ENCODE data around the gene BRK1. TPM values are rescaled to one million over a fixed set of nuclear protein-coding genes. Genes with fewer than 3 reads are reported as not detected.

BRK1 gene
- total RNA-seq, 120 experiments from 2014 or later: 62.8 to 136 (median 102) TPM

Other genes starting within 250 kb of the BRK1 start
- gene CIDEC, start 235.4 kb upstream of the BRK1 start, total RNA-seq: 1 to 10 TPM in 1 of 120 experiments, under 1 TPM in 9, not detected in 110; 0.40 to 1.9 (median 0.58) TPM
- gene JAGN1, start 225.1 kb upstream of the BRK1 start, total RNA-seq: 10 to 100 TPM; 11.2 to 25.9 (median 17.3) TPM
- 1 to 10 TPM in 102 of 120 experiments, under 1 TPM in 18; 0.36 to 5.5 (median 1.5) TPM for gene IL17RE, start 212.8 kb upstream of the BRK1 start, total RNA-seq
- 10 to 100 TPM; 11.3 to 43.7 (median 21.9) TPM for gene IL17RC, start 198.6 kb upstream of the BRK1 start, total RNA-seq
- 100 to 1,000 TPM in 31 of 120 experiments, 10 to 100 TPM in 89; 53.2 to 167 (median 87.2) TPM for gene CRELD1, start 181.8 kb upstream of the BRK1 start, total RNA-seq
- 10 to 100 TPM; 13.3 to 49.4 (median 36.1) TPM for gene PRRT3, start 163.3 kb upstream of the BRK1 start, total RNA-seq
- gene EMC3, start 128.8 kb upstream of the BRK1 start, total RNA-seq: 10 to 100 TPM; 41.1 to 93.1 (median 69.8) TPM
- gene FANCD2, start 89.2 kb upstream of the BRK1 start, total RNA-seq: 1 to 10 TPM in 119 of 120 experiments, under 1 TPM in 1; 0.71 to 6.8 (median 2.9) TPM
- gene FANCD2OS, start 7.4 kb upstream of the BRK1 start, total RNA-seq: not detected
- 10 to 100 TPM; 33.7 to 54.9 (median 42.9) TPM for gene VHL, start 26.1 kb downstream of the BRK1 start, total RNA-seq
- gene IRAK2, start 49.2 kb downstream of the BRK1 start, total RNA-seq: 10 to 100 TPM in 9 of 120 experiments, 1 to 10 TPM in 111; 3.6 to 16.8 (median 6.7) TPM
- gene TATDN2, start 132.8 kb downstream of the BRK1 start, total RNA-seq: 10 to 100 TPM; 28.5 to 54.1 (median 41.6) TPM
- 1 to 10 TPM in 72 of 120 experiments, under 1 TPM in 24, not detected in 24; 0.32 to 6.7 (median 1.6) TPM for gene GHRL, start 177.3 kb downstream of the BRK1 start, total RNA-seq
- 10 to 100 TPM; 42.9 to 78.5 (median 62.1) TPM for gene SEC13, start 205.4 kb downstream of the BRK1 start, total RNA-seq